Activated CD8-positive, alpha-beta memory T cell treated with anti-CD3 and anti-CD28 coated beads for 24 hours (primary cell): ENCODE results near the gene USH1G.
"Not testable (repeated sequence)": the region's sequence is repeated elsewhere in the genome, so short reads cannot be mapped to it uniquely, and the experiment has no call there.

Experiments used
- DNase-seq: peaks from one replicate; pipeline ENCODE4 v3.0.0-alpha.2; 2020

Gene USH1G

GRCh38 chr17:74925242-74925641 lies 2.2 kb upstream of the USH1G start:
- DNase-seq: no peak

GRCh38 chr17:74924250-74924948 lies 1.3 kb upstream of the USH1G start, which contains the start of gene OTOP2:
Gene OTOP2, plus strand, starts transcription at chr17:74924273. Its CDS starts 360 bp downstream, at chr17:74924633.
- peak; percentile 64 for DNase-seq

GRCh38 chr17:74923538-74924249 lies 639 bp upstream of the USH1G start:
- peak; percentile 91 for DNase-seq

GRCh38 chr17:74922172-74922571 lies 883 bp downstream of the USH1G start:
- no peak for DNase-seq

- DNase-seq: no peak
These were observed 1.3 kb downstream of the USH1G start for GRCh38 chr17:74921769-74922168.

GRCh38 chr17:74921026-74921681 lies 1.9 kb downstream of the USH1G start:
- no peak for DNase-seq

- DNase-seq: no peak
These were observed 2.4 kb downstream of the USH1G start for GRCh38 chr17:74920642-74921025.

GRCh38 chr17:74920306-74920620 lies 2.8 kb downstream of the USH1G start:
- DNase-seq: no peak

GRCh38 chr17:74919440-74920305 lies 3.4 kb downstream of the USH1G start:
- DNase-seq: no peak

- DNase-seq: no peak
These were observed 4.1 kb downstream of the USH1G start for GRCh38 chr17:74918906-74919305.

GRCh38 chr17:74917430-74917829 lies 5.6 kb downstream of the USH1G start:
- DNase-seq: no peak

- no peak for DNase-seq
These were observed 6.2 kb downstream of the USH1G start for GRCh38 chr17:74916851-74917199.

- DNase-seq: no peak
These were observed 6.8 kb downstream of the USH1G start for GRCh38 chr17:74916136-74916850.

- DNase-seq: not testable (repeated sequence)
These were observed 11.6 kb downstream of the USH1G start for GRCh38 chr17:74911423-74911822.

- not testable (repeated sequence) for DNase-seq
These were observed 14.0 kb downstream of the USH1G start for GRCh38 chr17:74909097-74909496.

GRCh38 chr17:74907012-74907411 lies 16.0 kb downstream of the USH1G start:
- DNase-seq: no peak

- DNase-seq: not testable (repeated sequence)
These were observed 16.8 kb downstream of the USH1G start for GRCh38 chr17:74906214-74906793.

GRCh38 chr17:74904687-74905409 lies 18.2 kb downstream of the USH1G start:
- no peak for DNase-seq

- no peak for DNase-seq
These were observed 19.4 kb downstream of the USH1G start for GRCh38 chr17:74903671-74904070.

GRCh38 chr17:74903034-74903433 lies 20.0 kb downstream of the USH1G start:
- DNase-seq: no peak

GRCh38 chr17:74901353-74902135 lies 21.5 kb downstream of the USH1G start:
- no peak for DNase-seq
